Putamen (tissue), 1 donor: ENCODE results near the gene PDE4DIP.
"Not testable (repeated sequence)": the region's sequence is repeated elsewhere in the genome, so short reads cannot be mapped to it uniquely, and the experiment has no call there.

Experiments
- DNase-seq: peaks from one replicate; pipeline ENCODE4 v3.0.0-alpha.2; 2016; ENCODE audit warnings: low spot score

Gene PDE4DIP

GRCh38 chr1:148975866-148976537 is 131.8 kb downstream of the PDE4DIP start:
- not testable (repeated sequence) for DNase-seq

- not testable (repeated sequence) for DNase-seq
Measured at GRCh38 chr1:148977785-148978184, 133.6 kb downstream of the PDE4DIP start.

GRCh38 chr1:148989378-148989777 is 145.2 kb downstream of the PDE4DIP start:
- not testable (repeated sequence) for DNase-seq

GRCh38 chr1:148990233-148990788 is 146.1 kb downstream of the PDE4DIP start:
- DNase-seq = not testable (repeated sequence)

GRCh38 chr1:148991818-148992217 is 147.6 kb downstream of the PDE4DIP start:
- not testable (repeated sequence) for DNase-seq

- not testable (repeated sequence) for DNase-seq
Measured at GRCh38 chr1:148992364-148992763, 148.1 kb downstream of the PDE4DIP start.

- not testable (repeated sequence) for DNase-seq
Measured at GRCh38 chr1:148996449-148997224, 152.4 kb downstream of the PDE4DIP start.

GRCh38 chr1:148997405-148997804 is 153.2 kb downstream of the PDE4DIP start:
- not testable (repeated sequence) for DNase-seq

- DNase-seq = not testable (repeated sequence)
Measured at GRCh38 chr1:149002664-149003063, 158.4 kb downstream of the PDE4DIP start.

GRCh38 chr1:149008326-149008725 is 164.1 kb downstream of the PDE4DIP start:
- not testable (repeated sequence) for DNase-seq

- DNase-seq = not testable (repeated sequence)
Measured at GRCh38 chr1:149008769-149009168, 164.5 kb downstream of the PDE4DIP start.

GRCh38 chr1:149009761-149010160 is 165.5 kb downstream of the PDE4DIP start:
- DNase-seq = not testable (repeated sequence)

GRCh38 chr1:149012599-149012998 is 168.4 kb downstream of the PDE4DIP start:
- DNase-seq = not testable (repeated sequence)

- not testable (repeated sequence) for DNase-seq
Measured at GRCh38 chr1:149013513-149013912, 169.3 kb downstream of the PDE4DIP start.

- DNase-seq = not testable (repeated sequence)
Measured at GRCh38 chr1:149015522-149015921, 171.3 kb downstream of the PDE4DIP start.

- not testable (repeated sequence) for DNase-seq
Measured at GRCh38 chr1:149016626-149017025, 172.4 kb downstream of the PDE4DIP start.

- not testable (repeated sequence) for DNase-seq
Measured at GRCh38 chr1:149018577-149018976, 174.3 kb downstream of the PDE4DIP start.

GRCh38 chr1:149024327-149024726 is 180.1 kb downstream of the PDE4DIP start:
- not testable (repeated sequence) for DNase-seq

GRCh38 chr1:149033916-149034315 is 189.7 kb downstream of the PDE4DIP start:
- DNase-seq = not testable (repeated sequence)

- DNase-seq = not testable (repeated sequence)
Measured at GRCh38 chr1:149043056-149043455, 198.8 kb downstream of the PDE4DIP start.

GRCh38 chr1:149064611-149065010 is 220.4 kb downstream of the PDE4DIP start:
- not testable (repeated sequence) for DNase-seq

GRCh38 chr1:149075505-149076127 is 231.4 kb downstream of the PDE4DIP start:
- DNase-seq = not testable (repeated sequence)
